IPS DF 4.7 (cell line): ENCODE results near the gene PRSS57.

Experiments used
- DNase-seq: peaks from one replicate; pipeline ENCODE4 v3.0.0-alpha.2; 2013; ENCODE audit warnings: low spot score; ENCODE audit errors: extremely low read depth

The PRSS57 gene

GRCh38 chr19:694481-695351 is 536 bp downstream of the PRSS57 start:
- no peak for DNase-seq

- DNase-seq, result no peak
Observed at GRCh38 chr19:690203-690602, 5.0 kb downstream of the PRSS57 start.

DNA sequence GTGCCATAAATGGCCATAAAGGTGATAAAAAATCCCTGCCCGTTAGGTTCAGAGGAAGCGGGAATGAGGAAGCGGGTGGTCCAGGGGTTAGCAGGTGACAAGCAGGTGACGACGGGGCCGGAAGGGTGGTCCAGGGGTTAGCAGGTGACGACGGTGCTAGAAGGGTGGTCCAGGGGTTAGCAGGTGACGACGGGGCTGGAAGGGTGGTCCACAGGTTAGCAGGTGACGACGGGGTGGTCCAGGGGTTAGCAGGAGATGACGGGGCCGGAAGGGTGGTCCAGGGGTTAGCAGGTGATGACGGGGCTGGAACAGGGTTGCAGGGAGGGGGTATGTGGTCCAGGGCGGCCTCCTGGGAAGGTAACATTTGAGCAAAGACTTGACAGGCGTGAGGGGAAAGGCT is 6.3 kb downstream of the PRSS57 start:
- no peak for DNase-seq

DNA sequence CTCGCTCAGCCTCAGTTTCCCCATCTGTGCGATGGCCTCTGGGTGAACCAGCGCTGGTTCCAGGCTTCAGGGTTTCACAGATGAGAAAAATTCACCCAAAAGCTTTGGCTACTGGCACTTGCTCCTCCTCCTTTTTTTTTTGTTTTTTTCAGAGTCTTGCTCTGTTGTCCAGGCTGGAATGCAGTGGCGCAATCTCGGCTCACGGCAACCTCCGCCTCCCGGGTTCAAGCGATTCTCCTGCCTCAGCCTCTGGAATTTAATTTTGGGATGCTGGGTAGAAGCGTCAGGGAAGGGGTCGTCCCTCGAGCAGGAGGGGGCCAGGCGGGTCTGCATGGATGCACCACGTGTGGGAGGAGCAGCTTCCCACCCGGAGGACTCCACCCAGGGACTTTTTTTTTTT is 7.0 kb downstream of the PRSS57 start:
- no peak for DNase-seq

DNA sequence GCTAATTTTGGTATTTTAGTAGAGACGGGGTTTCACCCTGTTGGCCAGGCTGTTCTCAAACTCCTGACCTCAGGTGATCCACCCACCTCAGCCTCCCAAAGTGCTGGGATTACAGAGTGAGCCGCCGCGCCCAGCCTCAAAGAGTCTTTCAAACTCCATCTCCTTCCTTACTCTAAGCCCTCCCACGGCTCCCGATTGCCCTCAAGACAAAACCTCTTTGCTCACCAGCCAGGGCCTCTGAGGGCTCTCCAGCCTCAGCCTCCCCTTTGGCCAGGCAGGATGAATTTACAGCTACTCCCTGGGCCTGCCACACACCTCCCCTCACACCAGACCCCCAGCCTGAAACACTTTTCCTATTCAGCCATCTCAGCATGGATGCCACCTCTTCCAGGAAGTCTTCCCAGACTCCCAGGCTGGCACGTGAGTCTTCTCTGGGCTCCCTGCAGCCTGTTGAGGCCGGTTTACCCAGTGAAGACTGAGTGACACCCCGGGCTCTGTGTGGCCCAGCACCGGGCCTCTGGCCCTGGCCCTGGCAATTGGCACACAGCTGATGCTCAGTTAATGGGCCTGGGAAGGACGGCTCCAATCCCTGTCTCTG is 7.6 kb downstream of the PRSS57 start:
- DNase-seq, result no peak

GRCh38 chr19:686589-687297 is 8.5 kb downstream of the PRSS57 start:
- DNase-seq, result no peak

DNA sequence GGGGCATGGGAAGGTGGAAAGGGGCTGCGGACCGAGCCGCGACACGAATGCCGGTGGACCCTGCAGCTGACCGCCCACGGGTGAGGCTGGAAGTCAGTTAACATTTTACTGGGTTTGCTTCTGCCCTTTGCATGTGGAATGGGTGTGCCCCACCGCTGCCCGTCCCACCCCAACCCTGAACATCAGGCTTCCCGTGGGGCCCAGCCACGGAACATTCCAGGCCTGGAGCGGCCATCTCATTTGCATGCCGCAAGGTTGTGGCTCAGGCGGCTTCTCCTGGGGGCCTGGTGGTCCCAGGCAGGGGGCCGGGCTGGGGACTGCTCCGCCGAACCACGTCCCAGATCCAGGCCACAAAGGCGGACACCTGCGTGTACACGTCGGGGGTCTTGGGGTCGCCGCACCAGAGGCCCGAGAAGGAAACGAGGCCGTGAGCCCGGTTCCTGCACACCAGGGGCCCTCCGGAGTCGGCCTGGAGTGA is 9.8 kb downstream of the PRSS57 start:
- no peak for DNase-seq

DNA sequence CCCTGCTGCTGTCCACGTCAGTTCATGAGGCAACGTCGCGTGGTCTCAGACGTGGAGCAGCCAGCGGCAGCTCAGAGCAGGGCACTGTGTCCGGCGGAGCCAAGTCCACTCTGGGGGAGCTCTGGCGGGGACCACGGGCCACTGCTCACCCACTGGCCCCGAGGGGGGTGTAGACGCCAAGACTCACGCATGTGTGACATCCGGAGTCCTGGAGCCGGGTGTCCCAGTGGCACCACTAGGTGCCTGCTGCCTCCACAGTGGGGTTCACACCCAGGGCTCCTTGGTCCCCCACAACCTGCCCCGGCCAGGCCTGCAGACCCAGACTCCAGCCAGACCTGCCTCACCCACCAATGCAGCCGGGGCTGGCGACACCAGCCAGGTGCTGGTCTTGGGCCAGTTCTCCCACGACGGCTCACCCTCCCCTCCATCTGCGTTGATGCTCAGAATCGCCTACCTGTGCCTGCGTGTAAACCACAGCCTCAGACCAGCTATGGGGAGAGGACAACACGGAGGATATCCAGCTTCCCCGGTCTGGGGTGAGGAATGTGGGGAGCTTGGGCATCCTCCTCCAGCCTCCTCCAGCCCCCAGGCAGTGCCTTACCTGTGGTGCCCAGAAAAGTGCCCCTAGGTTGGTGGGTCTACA is 12.5 kb downstream of the PRSS57 start:
- DNase-seq, result no peak

- no peak for DNase-seq
Observed at GRCh38 chr19:681029-682019, 13.9 kb downstream of the PRSS57 start.

DNA sequence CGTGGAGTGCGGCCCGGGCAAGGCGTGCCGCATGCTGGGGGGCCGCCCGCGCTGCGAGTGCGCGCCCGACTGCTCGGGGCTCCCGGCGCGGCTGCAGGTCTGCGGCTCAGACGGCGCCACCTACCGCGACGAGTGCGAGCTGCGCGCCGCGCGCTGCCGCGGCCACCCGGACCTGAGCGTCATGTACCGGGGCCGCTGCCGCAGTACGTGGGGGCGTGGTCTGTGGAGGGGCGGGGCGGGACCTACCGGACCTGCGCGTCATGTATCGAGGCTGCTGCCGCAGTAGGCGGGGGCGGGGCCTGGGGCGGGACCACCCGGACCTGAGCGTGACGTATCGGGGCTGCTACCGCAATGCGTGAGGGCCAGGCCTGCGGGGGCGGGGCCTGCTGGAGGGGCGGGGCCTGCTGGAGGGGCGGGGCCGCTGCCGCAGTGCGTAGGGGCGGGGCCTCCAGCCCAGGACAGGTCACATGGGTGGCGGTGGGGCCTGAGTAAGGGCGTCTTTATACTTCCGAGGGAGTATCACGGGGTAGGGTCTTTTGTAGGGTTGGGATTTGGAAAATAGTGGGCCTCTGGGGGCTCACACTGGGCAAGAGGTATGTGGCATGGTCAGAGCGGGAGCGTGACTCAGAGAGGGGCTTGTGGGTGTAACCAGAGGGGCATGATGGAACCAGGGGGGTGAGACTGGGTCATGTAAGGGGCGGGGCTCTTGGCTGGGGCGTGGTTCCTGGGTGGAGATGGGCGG is 14.8 kb downstream of the PRSS57 start:
- DNase-seq, result no peak

GRCh38 chr19:679418-680286 is 15.6 kb downstream of the PRSS57 start:
- DNase-seq, result no peak

DNA sequence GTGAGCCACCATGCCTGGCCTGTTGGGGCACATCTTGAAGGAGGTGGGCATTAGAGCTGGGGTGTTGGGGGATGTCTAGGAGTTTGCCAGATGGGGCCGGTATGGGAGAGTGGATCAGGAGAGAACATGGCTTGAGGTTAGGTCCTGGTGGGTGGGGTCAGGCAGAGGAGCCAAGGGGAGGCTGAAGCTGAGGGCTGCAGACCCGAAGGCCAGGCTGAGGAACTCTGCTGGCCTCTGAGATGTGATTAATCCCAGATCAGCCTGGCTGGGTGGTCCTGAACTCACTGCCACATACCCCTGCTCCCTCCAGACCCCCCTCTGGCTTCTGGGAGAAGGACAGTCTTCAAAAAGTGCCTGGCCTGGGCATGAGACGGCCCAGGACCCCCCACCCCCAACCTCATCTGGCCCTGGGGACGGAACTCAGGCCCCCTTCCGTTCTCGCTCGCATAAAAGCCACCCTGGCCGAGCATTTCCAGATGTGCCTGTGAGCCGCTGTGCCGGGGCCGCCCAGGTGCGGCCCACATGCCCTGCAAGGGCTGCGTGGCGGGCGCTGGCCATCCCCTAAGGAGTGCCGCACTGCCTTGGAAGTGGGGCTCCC is 16.4 kb downstream of the PRSS57 start:
- no peak for DNase-seq

GRCh38 chr19:677601-678436 is 17.4 kb downstream of the PRSS57 start:
- DNase-seq, result no peak

DNA sequence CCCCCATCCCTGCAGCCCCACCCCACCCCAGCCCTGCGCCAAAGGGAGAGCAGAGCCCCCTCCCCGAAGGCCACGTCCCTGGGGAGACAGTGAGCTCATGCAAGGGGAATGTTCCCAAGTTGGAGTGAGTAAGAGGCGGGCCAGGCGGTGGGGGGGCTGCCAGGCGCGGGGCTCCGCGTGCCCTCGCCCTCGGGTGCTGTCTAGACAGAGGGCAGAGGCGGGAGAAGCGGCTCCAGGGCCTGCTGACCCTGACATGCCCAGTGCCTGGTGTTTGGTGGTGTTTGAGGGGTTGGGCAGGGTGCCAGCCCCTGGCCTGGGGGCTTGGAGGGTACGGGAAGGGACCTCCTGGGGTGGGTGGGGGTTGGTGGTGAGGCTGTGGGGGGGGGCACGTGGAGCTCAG is 18.1 kb downstream of the PRSS57 start:
- no peak for DNase-seq

GRCh38 chr19:676339-677105 is 18.7 kb downstream of the PRSS57 start, which contains the start of gene FSTL3:
FSTL3 (plus strand) TSS chr19:676392; CDS start chr19:676424, 32 bp downstream.
- DNase-seq, result no peak

- no peak for DNase-seq
Observed at GRCh38 chr19:676007-676338, 19.3 kb downstream of the PRSS57 start.
